Choroid plexus epithelial cell (primary cell): Measurements from ENCODE around the gene LCN15.
"Not testable (repeated sequence)": the region's sequence is repeated elsewhere in the genome, so short reads cannot be mapped to it uniquely, and the experiment has no call there.

Source experiments
- DNase-seq: peaks from one replicate; pipeline ENCODE4 v3.0.0-alpha.2; 2010; ENCODE audit warnings: low read depth
- H3K4me3 ChIP-seq: 2 replicates; pipeline ENCODE4 v1.5.1; 2011; ENCODE audit warnings: low read depth, mild to moderate bottlenecking, control low read depth, low read length, moderate library complexity
- CTCF ChIP-seq: conservative IDR thresholded peaks from 2 replicates; pipeline ENCODE4 v1.5.1; 2011; ENCODE audit warnings: low read depth, mild to moderate bottlenecking, control low read depth, inconsistent platforms, low read length, moderate library complexity

LCN15 gene

GRCh38 chr9:136766410-136767120 is 2.2 kb upstream of the LCN15 start:
- peak; percentile 61 for DNase-seq
- H3K4me3 ChIP-seq = not testable (repeated sequence)
- TF ChIP-seq CTCF = peak; percentile 20

GRCh38 chr9:136765745-136766409 is 1.6 kb upstream of the LCN15 start:
- DNase-seq, H3K4me3 ChIP-seq: not testable (repeated sequence)

- no peak for DNase-seq
- H3K4me3 ChIP-seq = no peak overlapping the region
- no peak for TF ChIP-seq CTCF
These were observed 723 bp upstream of the LCN15 start for GRCh38 chr9:136765041-136765440.

GRCh38 chr9:136763649-136764035 is 676 bp downstream of the LCN15 start:
- no peak for DNase-seq
- H3K4me3 ChIP-seq = no peak overlapping the region
- no peak for TF ChIP-seq CTCF

GRCh38 chr9:136762915-136763648 is 1.2 kb downstream of the LCN15 start:
- DNase-seq = peak; percentile 17
- no peak for TF ChIP-seq CTCF

GRCh38 chr9:136762221-136762691 is 2.1 kb downstream of the LCN15 start:
- no peak for DNase-seq
- H3K4me3 ChIP-seq = no peak overlapping the region
- TF ChIP-seq CTCF = no peak

More at GRCh38 chr9:136762915-136763648, 1.2 kb downstream of the LCN15 start:
- no peak overlapping the region for H3K4me3 ChIP-seq

GRCh38 chr9:136761545-136761981 is 2.8 kb downstream of the LCN15 start:
- no peak for TF ChIP-seq CTCF
- DNase-seq = no peak

More at GRCh38 chr9:136761545-136761981, 2.8 kb downstream of the LCN15 start:
- H3K4me3 ChIP-seq = no peak overlapping the region
